ENCODE measurements around the gene ZNF638. TPM values are rescaled to one million over a fixed set of nuclear protein-coding genes. Genes with fewer than 3 reads are reported as not detected.
"Not testable (repeated sequence)": the region's sequence is repeated elsewhere in the genome, so short reads cannot be mapped to it uniquely, and the experiment has no call there.

ZNF638 gene
- polyA plus RNA-seq, 3 donors = 210 to 235 (median 223) TPM

DNA sequence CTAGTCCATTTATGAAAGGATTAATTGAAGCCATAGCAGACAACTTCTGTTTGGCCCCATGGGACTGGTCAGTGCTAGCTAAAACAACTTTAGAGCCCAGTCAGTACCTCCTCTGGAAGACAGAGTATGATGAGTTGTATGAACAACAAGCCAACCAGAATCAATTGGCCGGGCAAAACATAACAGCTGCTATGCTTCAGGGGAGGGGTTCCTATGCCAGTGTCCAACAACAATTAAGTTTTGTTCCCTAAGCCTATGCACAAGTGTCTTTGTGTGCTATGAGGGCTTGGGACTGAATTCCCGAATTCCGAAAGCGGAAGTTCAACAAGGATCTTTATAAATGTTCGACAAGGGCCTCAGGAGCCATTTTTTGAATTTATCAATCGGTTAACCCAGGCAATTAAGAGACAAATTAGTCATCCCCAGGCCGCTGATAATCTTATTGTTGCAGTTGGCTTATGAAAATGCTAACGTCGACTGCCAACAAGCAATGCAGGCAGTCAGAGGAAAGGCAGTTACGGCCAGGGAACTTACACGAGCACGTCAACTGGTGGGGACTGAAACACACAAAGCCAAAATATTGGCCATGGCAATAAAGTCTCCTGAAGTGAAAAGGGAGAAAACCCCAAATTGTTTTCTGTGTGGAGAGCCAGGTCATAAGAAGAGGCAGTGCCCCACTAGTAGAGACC, 57.9 kb downstream of the ZNF638 start:
- no peak for DNase-seq (ENCODE audit: low read depth in 3 of 3, low spot score in 2 of 3)

- DNase-seq (ENCODE audit: low read depth in 3 of 3, low spot score in 2 of 3) = no peak
Measured at GRCh38 chr2:71393216-71393615, 61.6 kb downstream of the ZNF638 start.

- no peak for DNase-seq (ENCODE audit: low read depth in 3 of 3, low spot score in 2 of 3)
Measured at GRCh38 chr2:71395471-71395870, 63.9 kb downstream of the ZNF638 start.

DNA sequence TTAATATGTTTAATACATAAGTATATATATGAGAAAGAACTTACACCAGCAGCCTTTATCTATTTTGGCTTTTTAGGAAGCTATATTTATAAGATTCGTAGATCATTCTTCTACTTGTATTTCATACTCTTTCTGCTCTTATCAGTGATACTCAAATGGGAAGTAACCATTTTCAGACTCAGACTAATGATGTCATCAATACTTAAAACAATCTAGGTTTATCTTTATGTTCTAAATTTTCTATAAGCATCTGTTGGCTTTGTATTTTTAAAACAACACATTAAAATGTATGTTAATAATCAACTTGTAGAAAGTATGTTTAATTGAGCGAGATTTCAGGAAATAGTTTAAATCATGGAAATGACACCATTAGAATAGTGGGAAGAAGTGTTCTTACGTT, 70.8 kb downstream of the ZNF638 start:
- no peak for DNase-seq (ENCODE audit: low read depth in 3 of 3, low spot score in 2 of 3)

GRCh38 chr2:71409611-71410010, 78.0 kb downstream of the ZNF638 start:
- DNase-seq (ENCODE audit: low read depth in 3 of 3, low spot score in 2 of 3) = no peak

DNA sequence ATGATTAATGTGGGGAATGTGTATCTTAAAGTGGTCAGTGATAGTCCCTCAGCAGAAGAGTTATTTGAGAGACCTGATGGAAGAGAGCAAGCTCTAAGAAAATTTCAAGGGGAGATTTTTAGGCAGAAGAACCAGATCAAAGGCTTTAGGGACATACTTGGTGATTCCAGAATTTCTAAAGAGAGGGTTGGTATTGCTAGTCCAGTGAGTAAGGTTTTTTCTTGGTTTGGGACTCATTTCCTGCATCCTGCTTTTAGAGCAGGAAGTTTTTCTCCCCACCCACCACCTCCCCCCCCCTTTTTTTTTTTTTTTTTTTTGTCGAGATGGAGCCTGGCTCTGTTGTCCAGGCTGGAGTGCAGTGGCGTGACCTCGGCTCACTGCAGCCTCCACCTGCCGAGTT, 79.1 kb downstream of the ZNF638 start:
- no peak for DNase-seq (ENCODE audit: low read depth in 3 of 3, low spot score in 2 of 3)

DNA sequence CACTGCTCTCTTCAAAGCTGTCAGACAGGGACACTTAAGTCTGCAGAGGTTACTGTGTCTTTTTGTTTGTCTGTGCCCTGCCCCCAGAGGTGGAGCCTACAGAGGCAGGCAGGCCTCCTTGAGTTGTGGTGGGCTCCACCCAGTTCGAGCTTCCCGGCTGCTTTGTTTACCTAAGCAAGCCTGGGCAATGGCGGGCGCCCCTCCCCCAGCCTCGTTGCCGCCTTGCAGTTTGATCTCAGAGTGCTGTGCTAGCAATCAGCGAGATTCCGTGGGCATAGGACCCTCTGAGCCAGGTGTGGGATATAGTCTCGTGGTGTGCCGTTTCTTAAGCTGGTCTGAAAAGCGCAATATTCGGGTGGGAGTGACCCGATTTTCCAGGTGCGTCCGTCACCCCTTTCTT, 85.3 kb downstream of the ZNF638 start:
- not testable (repeated sequence) for DNase-seq (ENCODE audit: low read depth in 3 of 3, low spot score in 2 of 3)

DNA sequence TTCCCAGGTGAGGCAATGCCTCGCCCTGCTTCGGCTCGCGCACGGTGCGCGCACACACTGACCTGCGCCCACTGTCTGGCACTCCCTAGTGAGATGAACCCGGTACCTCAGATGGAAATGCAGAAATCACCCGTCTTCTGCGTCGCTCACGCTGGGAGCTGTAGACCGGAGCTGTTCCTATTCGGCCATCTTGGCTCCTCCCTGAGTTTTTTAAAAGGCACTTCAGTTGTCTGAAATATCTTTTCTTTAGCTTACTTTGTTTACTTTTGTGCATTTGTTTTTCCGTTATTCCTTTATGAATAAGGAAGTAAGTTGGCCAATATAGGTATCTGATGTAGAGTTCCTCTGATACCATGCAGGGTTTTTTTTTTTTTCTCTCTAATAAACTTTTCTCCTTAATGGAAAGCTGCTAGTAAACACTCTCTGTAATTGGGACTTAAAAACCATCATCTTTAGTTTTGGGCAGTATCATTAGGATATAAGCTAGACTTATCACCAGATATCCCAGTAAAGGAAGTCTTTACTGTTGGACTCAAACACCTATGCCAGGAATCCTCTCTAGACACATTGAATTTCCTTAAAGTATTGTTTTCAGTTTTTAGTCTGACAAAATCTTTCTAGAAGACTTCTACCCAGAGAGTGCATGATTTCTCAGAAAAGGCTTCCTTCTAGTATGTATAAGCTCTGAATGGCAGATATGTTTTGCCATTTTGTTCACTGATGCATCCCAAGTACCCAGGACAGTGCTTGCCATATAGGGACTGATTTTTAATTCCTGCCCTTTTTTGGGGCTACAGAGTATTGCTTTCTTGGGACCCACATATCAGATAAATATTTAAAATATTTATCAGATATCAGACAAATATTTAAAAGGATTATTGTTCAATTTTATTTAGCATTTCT, 86.0 kb downstream of the ZNF638 start:
- peak in 1 of 3 donors; percentile 6 for DNase-seq (ENCODE audit: low read depth in 3 of 3, low spot score in 2 of 3)

- DNase-seq (ENCODE audit: low read depth in 3 of 3, low spot score in 2 of 3) = no peak
Measured at GRCh38 chr2:71419145-71419544, 87.6 kb downstream of the ZNF638 start.

DNA sequence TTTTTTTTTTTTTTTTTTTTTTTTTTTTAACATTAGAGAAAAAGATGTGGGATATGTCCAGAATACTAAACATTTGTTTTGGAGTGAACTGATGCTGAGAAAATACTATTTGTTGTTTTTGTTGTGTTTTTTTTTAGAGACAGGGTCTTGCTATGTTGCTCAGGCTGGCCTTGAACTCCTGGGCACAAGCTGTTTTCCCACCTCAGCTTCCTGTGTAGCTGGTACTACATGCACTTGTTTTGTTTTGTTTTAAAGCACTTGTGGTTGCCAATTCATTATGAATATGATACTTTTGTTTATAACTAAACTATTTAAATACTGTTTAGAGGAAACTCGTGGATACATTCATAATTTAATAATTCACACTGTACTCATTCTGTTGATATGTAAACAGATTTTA, 88.4 kb downstream of the ZNF638 start:
- DNase-seq (ENCODE audit: low read depth in 3 of 3, low spot score in 2 of 3) = no peak

GRCh38 chr2:71422786-71423185, 91.2 kb downstream of the ZNF638 start:
- no peak for DNase-seq (ENCODE audit: low read depth in 3 of 3, low spot score in 2 of 3)

- no peak for DNase-seq (ENCODE audit: low read depth in 3 of 3, low spot score in 2 of 3)
Measured at GRCh38 chr2:71423817-71424420, 92.3 kb downstream of the ZNF638 start.

DNA sequence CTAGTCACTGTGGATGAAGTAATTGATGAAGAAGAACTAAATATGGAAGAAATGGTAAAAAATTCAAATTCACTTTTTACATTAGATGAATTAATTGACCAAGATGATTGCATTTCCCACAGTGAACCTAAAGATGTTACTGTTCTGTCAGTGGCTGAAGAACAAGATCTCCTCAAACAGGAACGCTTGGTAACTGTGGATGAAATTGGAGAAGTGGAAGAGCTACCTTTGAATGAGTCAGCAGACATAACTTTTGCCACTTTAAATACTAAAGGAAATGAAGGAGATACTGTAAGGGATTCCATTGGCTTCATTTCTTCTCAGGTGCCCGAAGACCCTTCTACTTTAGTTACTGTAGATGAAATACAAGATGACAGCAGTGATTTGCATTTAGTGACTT, 95.1 kb downstream of the ZNF638 start:
- DNase-seq (ENCODE audit: low read depth in 3 of 3, low spot score in 2 of 3) = no peak

DNA sequence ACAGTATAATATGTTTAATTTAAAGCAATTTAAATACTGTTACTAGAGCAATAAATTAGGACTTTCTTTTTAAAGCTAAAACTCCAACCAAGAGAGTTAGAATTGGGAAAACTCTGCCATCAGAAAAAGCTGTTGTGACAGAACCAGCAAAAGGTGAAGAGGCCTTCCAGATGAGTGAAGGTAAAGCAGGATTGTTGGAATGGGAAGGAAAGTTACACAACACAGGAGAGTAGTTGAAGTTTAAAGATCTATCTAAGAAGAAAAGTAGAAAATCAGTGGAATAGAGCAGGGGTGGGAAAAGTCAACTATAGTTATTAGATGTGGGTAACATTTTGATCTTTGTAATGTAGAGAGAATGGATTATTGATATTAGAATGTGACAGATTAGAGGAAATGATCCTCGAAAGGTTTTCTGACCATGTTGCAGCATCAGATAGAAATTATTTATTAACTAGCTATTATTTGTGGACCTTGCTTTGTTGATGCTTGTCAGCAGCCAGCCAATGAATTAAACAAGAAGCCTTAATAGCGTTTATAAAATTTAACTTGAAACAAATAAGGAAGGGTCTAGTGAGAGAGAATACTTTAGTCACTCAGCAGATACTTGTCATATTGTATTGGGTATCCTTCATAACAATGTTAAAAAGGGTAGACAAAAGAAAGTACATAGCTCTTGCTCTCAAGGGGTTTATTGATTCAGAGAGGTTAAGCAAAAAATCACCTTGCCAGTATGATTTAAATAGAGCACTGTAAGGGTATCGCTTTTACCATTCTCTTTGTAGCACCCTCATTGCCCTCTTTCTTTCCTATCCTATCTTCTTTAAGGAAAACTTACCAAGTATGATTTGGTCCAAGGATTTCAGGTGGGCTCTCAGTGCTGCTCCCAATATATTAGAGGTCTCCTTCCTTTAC, 97.1 kb downstream of the ZNF638 start:
- DNase-seq (ENCODE audit: low read depth in 3 of 3, low spot score in 2 of 3) = no peak

DNA sequence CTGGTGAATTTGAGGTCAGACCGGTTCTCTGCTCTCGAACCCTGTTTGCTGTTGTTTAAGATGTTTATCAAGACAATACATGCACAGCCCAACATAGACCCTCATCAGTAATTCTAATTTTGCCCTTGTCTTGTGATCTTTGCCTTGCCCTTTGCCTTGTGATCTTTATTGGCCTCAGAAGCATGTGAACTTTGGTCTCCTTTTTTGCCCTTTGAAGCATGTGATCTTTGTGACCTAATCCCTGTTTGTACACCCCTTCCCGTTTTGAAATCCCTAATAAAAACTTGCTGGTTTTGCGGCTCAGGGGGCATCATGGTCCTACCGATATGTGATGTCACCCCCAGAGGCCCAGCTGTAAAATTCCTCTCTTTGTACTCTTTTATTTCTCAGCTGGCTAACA, 113.6 kb downstream of the ZNF638 start:
- DNase-seq (ENCODE audit: low read depth in 3 of 3, low spot score in 2 of 3) = not testable (repeated sequence)

DNA sequence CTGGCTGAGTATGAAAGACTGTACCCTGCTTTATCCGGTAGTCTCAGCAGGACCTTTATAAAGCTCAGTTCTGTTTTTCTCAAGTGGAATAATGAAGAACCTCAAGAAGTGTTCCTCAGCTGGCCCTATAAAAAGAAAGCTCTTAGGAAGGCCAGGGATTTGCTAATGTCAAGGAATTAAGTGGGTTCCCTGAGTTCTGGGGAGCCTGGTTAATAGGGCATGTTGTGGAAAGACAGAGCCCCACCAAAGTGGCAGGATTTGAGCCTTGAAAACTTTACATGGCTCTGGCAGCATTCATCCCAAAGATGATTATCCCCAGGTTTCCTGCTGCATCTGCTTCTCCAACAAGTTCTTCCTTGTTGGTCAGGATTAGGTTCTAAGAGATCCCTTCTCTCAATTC, 114.9 kb downstream of the ZNF638 start:
- no peak for DNase-seq (ENCODE audit: low read depth in 3 of 3, low spot score in 2 of 3)

DNA sequence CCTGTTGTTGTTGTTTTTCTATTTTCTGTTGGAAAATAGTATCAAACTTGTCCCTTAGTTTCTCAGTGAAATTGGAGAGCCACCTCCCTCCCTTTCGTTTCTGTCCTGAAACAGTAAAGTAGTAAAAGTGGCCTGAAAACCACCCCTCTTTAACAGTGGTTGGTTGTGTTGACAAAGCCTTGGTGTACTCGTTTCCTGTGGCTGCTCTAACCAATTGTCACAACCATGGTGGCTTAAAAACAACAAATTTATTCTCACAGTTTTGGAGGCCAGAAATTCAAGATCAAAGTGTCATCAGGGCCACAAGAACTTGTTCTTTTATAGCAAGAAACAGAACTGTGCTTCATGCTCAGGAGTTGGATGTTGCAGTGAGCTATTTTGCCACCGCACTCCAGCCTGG, 117.8 kb downstream of the ZNF638 start:
- DNase-seq (ENCODE audit: low read depth in 3 of 3, low spot score in 2 of 3) = no peak

DNA sequence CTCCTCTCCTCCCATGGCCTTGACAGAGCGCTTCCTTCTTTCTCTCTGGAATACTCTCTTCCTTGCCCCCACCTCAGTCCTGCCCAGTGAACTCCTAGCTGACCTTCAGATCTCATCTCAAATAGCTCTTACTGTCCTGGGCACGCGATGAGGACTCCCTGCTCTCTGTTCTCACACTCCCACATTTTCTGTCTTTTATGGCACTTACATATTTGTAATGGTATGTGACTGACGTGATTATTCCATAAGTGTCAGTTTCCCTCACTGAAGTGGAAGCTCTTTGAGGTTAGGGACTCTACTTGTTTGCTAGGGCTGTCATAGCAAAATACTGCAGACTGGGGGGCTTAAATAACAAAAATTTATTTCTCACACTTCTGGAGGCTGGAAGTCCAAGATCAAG, 120.1 kb downstream of the ZNF638 start:
- no peak for DNase-seq (ENCODE audit: low read depth in 3 of 3, low spot score in 2 of 3)

DNA sequence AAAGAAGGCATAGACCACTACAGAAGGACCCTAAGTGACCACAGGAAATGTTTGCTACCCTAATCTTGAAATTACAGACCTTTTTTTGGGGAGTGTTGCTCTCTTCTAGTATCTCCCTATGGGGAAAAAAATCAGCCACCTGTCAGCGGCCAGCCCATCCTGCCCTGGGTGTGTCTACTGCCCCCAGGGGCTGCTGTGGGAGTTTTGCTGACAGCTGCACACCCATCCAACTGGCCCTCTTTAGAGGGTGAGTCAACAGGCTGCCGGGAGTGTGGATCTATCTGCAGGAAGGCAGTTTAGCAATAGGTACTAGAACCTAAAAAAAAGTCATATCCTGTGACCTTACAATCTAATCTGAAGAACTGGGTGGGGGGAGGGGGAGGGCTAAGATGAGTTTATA, 121.0 kb downstream of the ZNF638 start:
- no peak for DNase-seq (ENCODE audit: low read depth in 3 of 3, low spot score in 2 of 3)

DNA sequence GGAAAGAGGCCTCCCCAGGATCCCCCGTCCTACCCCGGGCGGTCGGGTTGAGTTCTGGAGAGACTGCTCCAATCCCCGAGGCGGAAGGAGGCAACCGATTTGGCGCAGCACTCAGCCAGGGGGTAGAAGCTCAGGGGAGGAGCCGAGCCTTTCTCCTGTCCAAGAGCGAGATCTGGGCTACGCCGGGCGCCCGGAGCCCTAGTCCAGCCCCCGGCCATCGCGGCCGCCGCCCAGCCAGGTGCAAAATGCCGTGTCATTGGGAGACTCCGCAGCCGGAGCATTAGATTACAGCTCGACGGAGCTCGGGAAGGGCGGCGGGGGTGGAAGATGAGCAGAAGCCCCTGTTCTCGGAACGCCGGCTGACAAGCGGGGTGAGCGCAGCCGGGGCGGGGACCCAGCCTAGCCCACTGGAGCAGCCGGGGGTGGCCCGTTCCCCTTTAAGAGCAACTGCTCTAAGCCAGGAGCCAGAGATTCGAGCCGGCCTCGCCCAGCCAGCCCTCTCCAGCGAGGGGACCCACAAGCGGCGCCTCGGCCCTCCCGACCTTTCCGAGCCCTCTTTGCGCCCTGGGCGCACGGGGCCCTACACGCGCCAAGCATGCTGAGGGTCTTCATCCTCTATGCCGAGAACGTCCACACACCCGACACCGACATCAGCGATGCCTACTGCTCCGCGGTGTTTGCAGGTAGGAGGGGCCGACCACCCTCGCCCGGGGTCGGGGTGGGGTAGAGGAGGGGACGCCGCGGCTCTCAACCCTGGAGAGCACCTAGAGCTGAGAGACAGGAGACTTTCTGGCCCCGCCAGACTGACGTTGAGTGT, 122.0 kb downstream of the ZNF638 start, which contains the start of gene DYSF:
Gene DYSF (plus strand): TSS at position 158 of the 817 bp plus-strand sequence.
- no peak for DNase-seq (ENCODE audit: low read depth in 3 of 3, low spot score in 2 of 3)

Measured in right renal cortex interstitium (tissue), 3 donors.